Peyer's patch (tissue), 4 donors: Measurements from ENCODE around the gene ZNF562.
"Not testable (repeated sequence)": the region's sequence is repeated elsewhere in the genome, so short reads cannot be mapped to it uniquely, and the experiment has no call there.

Experiments used
- POLR2A ChIP-seq, 2 donors: fragments of 450-650 bp; IDR thresholded peaks; one replicate each; pipeline ENCODE4 v1.5.1; 2017; ENCODE audit warnings: antibody characterized with exemption in 2 of 2, mild to moderate bottlenecking in 2 of 2, moderate library complexity in 2 of 2
- TF ChIP-seq, protein P1 (sequence below), 6 experiments: fragments of 450-650 bp in 4 of 6; fragments of 200-600 bp in 2 of 6; sonication (generic) in 1 of 6; IDR thresholded peaks; one replicate each; pipeline ENCODE4 v1.5.1; 2017 to 2019; ENCODE audit warnings: antibody characterized with exemption in 6 of 6, mild to moderate bottlenecking in 3 of 6, moderate library complexity in 1 of 6

- TF ChIP-seq, protein P1, sequence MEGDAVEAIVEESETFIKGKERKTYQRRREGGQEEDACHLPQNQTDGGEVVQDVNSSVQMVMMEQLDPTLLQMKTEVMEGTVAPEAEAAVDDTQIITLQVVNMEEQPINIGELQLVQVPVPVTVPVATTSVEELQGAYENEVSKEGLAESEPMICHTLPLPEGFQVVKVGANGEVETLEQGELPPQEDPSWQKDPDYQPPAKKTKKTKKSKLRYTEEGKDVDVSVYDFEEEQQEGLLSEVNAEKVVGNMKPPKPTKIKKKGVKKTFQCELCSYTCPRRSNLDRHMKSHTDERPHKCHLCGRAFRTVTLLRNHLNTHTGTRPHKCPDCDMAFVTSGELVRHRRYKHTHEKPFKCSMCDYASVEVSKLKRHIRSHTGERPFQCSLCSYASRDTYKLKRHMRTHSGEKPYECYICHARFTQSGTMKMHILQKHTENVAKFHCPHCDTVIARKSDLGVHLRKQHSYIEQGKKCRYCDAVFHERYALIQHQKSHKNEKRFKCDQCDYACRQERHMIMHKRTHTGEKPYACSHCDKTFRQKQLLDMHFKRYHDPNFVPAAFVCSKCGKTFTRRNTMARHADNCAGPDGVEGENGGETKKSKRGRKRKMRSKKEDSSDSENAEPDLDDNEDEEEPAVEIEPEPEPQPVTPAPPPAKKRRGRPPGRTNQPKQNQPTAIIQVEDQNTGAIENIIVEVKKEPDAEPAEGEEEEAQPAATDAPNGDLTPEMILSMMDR (IDR thresholded peaks at IDR 0.05) = not testable (repeated sequence)
- TF ChIP-seq POLR2A (IDR thresholded peaks at IDR 0.05) = not testable (repeated sequence)
Measured at GRCh38 chr19:9679996-9680395, 5.1 kb upstream of the ZNF562 start.
